CD4-positive, alpha-beta memory T cell (primary cell): ENCODE data around the gene PPP1CB. TPM values are rescaled to one million over a fixed set of nuclear protein-coding genes. Genes with fewer than 3 reads are reported as not detected.

Source experiments
- CTCF ChIA-PET: fragments of 350-600 bp; sonication (Branson Sonifier 250); formaldehyde crosslinking; loops from one replicate; lab custom pipeline; 2021; ENCODE audit warnings: inconsistent platforms; ENCODE audit not compliant: partially characterized antibody; lab: Charles Lee
- POLR2A ChIA-PET: fragments of 350-600 bp; sonication (Branson Sonifier 250); formaldehyde crosslinking; loops from one replicate; lab custom pipeline; 2021; ENCODE audit not compliant: partially characterized antibody; lab: Charles Lee
- DNase-seq, 5 donors: peaks; one replicate each; pipeline versions ENCODE4 v3.0.0 to v3.0.0-alpha.2; 2020 to 2022; ENCODE audit warnings: mixed read lengths in 1 of 5
- H3K27ac ChIP-seq: one replicate; pipeline ENCODE4 v1.7.0; 2013; ENCODE audit warnings: low read depth, low read length
- H3K27me3 ChIP-seq: 2 replicates; pipeline ENCODE4 v1.7.0; 2013; ENCODE audit warnings: mild to moderate bottlenecking, low read length, moderate library complexity; ENCODE audit not compliant: insufficient read depth
- H3K36me3 ChIP-seq: 2 replicates; pipeline ENCODE4 v1.7.0; 2013; ENCODE audit warnings: mild to moderate bottlenecking, low read length, moderate library complexity; ENCODE audit not compliant: insufficient read depth
- H3K4me1 ChIP-seq: 2 replicates; pipeline ENCODE4 v1.7.0; 2013; ENCODE audit warnings: mild to moderate bottlenecking, low read length, moderate library complexity; ENCODE audit not compliant: insufficient read depth
- H3K4me3 ChIP-seq, 2 donors: one replicate each; pipeline ENCODE4 v1.7.0; 2013; ENCODE audit warnings: low read length in 2 of 2, mild to moderate bottlenecking in 1 of 2
- H3K9me3 ChIP-seq, 2 donors: one replicate each; pipeline ENCODE4 v1.7.0; 2013; ENCODE audit warnings: low read length in 2 of 2, control low read depth in 1 of 2; ENCODE audit not compliant: control insufficient read depth in 1 of 2
- H3K27ac Mint-ChIP-seq, 7 donors: one replicate each; pipeline ENCODE4 v1.8.0; 2020 to 2021; ENCODE audit warnings: mixed read lengths in 7 of 7, mild to moderate bottlenecking in 6 of 7, inconsistent platforms in 3 of 7, moderate library complexity in 3 of 7
- H3K27me3 Mint-ChIP-seq, 2 donors: one replicate each; pipeline ENCODE4 v1.8.0; 2020 to 2021; ENCODE audit warnings: mixed read lengths in 2 of 2
- H3K36me3 Mint-ChIP-seq, 2 donors: one replicate each; pipeline ENCODE4 v1.8.0; 2020 to 2021; ENCODE audit warnings: mixed read lengths in 2 of 2, inconsistent platforms in 1 of 2, mild to moderate bottlenecking in 1 of 2
- H3K4me1 Mint-ChIP-seq, 4 donors: one replicate each; pipeline ENCODE4 v1.8.0; 2020 to 2021; ENCODE audit warnings: mixed read lengths in 4 of 4, mild to moderate bottlenecking in 1 of 4
- H3K4me3 Mint-ChIP-seq, 8 donors: one replicate each; pipeline ENCODE4 v1.8.0; 2020 to 2021; ENCODE audit warnings: mixed read lengths in 8 of 8, mild to moderate bottlenecking in 7 of 8, moderate library complexity in 6 of 8, inconsistent platforms in 3 of 8
- H3K9me3 Mint-ChIP-seq, 8 donors: one replicate each; pipeline ENCODE4 v1.8.0; 2020 to 2021; ENCODE audit warnings: mixed read lengths in 8 of 8, mild to moderate bottlenecking in 5 of 8, inconsistent platforms in 3 of 8, moderate library complexity in 1 of 8
- intact Hi-C: fragments of 100-400 bp; cut with micrococcal nuclease; formaldehyde crosslinking; loops from one replicate; pipeline ENCODE4 v1.15.1; 2023
- polyA plus RNA-seq, 2 donors: library from polyadenylated mRNA; unstranded; fragments of 300-500 nt; fragmentation: Illumina TruSeq; gene quantifications; one replicate each; pipeline ENCODE4 v1.2.3, GENCODE V29; 2021
- total RNA-seq, 2 experiments: library from RNA; stranded (reverse); gene quantifications; one replicate each; pipeline ENCODE4 v1.2.3, GENCODE V29; 2021

Gene PPP1CB
- total and polyA plus RNA-seq, 4 experiments from 2014 or later, result 92.1 to 231 (median 162) TPM

DNA sequence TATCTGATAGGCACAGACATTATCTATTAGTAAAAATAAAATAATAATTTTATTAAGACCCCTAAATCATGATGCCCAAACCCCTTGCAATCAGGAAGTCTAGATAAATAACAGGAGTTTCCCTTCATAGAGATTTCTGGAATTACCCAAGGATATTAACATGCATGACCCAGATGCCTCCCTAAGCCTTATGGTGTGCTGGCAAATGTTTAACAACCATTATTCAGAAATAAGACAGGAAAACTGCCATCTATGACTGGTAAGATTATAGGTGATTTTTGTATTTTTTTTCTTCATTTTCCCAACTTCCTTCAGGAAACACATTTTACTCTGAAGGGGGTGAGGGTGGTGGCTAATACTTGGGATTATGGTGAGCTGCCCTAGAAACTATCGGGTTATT lies 2.7 kb upstream of the PPP1CB start:
- peak overlapping the region; percentile 94 for H3K27ac ChIP-seq
- Mint-ChIP-seq H3K27ac (peak overlapping the region; percentile 97 to 99 (median 99)), H3K27me3 (no peaks in the 10 kb centered on the region), H3K4me3 (peak overlapping the region in 3 of 8 donors; percentile 83 to 98 (median 86)), H3K9me3 (no peaks in the 10 kb centered on the region), H3K4me1 (peaks cover 23 to 58% (median 40%) of the 10 kb centered on the region in 4 donors), H3K36me3 (peaks cover 0 to 26% of the 10 kb centered on the region in 2 donors)
- H3K27me3 ChIP-seq, result no peaks in the 10 kb centered on the region
- intact Hi-C loops, result no loop called here
- ChIA-PET POLR2A (interaction anchor here (0.8 to 6.9 kb wide), 6 partner anchors 65 to 162 kb away, joined by 3 to 97 read pairs (median 20); no protein-coding TSS in a partner anchor), CTCF (interaction anchor here (1.4 to 18.0 kb wide), 3 partner anchors 133 to 181 kb away, joined by 3 to 299 read pairs (median 8); no protein-coding TSS in a partner anchor)
- no peak overlapping the region for H3K4me3 ChIP-seq
- peaks cover 37% of the 10 kb centered on the region for H3K4me1 ChIP-seq
- no peaks in the 10 kb centered on the region for H3K36me3 ChIP-seq
- no peaks in the 10 kb centered on the region for H3K9me3 ChIP-seq
- DNase-seq, result no peak

DNA sequence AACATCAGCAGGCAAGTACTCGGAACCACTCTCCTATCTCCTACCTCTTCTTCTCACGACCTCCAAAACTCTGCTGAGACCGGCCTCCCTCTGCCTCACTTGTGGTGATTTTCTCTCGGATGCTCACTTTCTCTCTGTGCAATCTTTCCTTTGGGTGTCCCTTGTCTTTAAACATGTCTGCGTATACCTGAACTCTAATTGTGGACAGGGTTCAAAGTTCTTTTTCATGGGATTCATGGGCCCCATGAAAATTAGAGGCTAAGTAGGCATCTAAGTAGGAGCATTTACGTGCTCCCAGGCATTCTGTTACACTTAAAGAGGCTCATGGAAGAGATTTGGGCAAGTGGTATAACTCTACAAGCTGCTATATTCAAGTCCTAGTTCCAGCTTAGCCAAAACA lies 2.1 kb upstream of the PPP1CB start:
- Mint-ChIP-seq H3K27me3 (no peaks in the 10 kb centered on the region), H3K4me1 (peaks cover 25 to 64% (median 46%) of the 10 kb centered on the region in 4 donors), H3K4me3 (peak overlapping the region in 6 of 8 donors; percentile 0 to 98 (median 74)), H3K9me3 (no peaks in the 10 kb centered on the region), H3K36me3 (peaks cover 0 to 29% of the 10 kb centered on the region in 2 donors), H3K27ac (peak overlapping the region; percentile 97 to 99 (median 99))
- ChIA-PET CTCF (interaction anchor here (1.2 to 18.0 kb wide), 3 partner anchors 134 to 183 kb away, joined by 3 to 299 read pairs (median 3); no protein-coding TSS in a partner anchor), POLR2A (interaction anchor here (2.2 to 6.9 kb wide), 4 partner anchors 127 to 163 kb away, joined by 6 to 97 read pairs (median 62); no protein-coding TSS in a partner anchor)
- Histone ChIP-seq H3K4me1 (peaks cover 41% of the 10 kb centered on the region), H3K27ac (peak overlapping the region; percentile 94), H3K9me3 (no peaks in the 10 kb centered on the region), H3K4me3 (peak overlapping the region in 1 of 2 donors; percentile 6), H3K36me3 (no peaks in the 10 kb centered on the region), H3K27me3 (no peaks in the 10 kb centered on the region)
- intact Hi-C loops, result no loop called here
- DNase-seq, result no peak

DNA sequence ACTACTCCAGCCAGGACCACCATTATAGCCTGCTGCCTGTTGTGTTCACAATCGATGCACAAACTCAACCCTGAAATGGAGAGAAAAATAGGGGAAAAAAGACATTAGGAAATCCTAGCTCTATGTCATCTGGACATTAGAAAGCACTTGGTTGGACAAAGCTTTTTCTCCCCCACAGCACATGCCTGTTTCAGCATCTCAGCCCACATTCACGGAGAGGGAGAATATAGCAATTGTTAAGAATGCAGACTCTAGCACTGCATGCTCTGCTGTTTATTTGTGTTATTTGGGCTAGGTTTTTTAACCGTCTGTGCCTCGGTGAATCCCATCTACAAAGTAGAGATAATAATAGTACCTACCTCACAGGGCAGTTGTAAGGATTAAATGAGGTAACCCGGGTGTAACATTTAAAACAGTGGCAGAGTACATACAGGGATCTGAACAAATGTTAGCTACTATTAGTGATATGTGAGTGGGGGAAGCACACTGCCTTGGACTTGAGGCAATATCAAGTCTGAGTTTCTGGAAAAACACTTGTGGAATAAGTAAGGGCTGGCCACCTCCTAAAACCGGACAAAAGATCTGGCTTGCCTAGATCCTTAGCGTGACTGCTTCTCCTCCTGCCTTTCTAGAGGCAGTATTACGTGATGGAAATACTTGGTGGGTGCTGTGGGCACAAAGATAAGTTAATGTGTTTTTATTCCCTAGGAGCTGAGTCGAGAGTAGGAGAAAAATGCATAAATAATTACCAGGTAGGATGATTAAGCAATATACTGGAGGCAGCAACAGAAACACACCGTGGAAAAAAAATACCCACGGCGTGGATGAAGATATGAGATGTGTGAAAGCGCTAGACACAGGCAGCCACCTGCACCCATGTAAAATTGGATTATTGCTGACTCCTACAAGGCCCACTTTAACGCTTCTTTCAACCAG lies 1.0 kb upstream of the PPP1CB start:
- CTCF ChIA-PET, result interaction anchor here (1.1 to 18.0 kb wide), 7 partner anchors 10 to 184 kb away, joined by 3 to 299 read pairs (median 6); no protein-coding TSS in a partner anchor
- no peaks in the 10 kb centered on the region for H3K27me3 Mint-ChIP-seq

DNA sequence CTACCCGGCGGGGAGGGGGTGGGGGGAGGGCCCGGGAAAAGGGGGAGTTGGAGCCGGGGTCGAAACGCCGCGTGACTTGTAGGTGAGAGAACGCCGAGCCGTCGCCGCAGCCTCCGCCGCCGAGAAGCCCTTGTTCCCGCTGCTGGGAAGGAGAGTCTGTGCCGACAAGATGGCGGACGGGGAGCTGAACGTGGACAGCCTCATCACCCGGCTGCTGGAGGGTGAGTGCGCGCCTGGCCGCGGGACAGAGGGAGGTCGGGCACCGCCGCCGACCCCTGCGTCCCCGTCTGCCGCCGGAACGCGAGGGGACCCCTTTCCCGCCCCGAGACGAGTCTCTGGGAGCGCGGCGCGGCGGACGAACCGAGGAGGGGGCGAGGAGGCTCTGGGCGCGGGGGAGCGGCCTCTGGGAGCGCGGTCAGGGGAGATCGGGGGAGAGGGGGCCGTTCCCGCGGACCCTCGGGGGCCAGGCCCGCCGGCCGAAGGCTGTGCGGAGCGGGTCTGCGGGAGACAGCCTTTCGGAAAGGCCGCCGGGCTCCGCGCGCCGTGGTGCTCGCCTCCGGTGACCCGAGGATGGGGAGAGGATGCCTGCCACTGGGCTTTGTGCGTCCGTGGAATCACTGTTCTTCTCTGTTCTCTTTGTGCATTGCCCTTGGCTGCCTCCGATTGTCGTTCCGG lies 463 bp downstream of the PPP1CB start:
- peak overlapping the region; percentile 90 to 99 (median 94) for H3K4me3 Mint-ChIP-seq
- H3K36me3 Mint-ChIP-seq, result peaks cover 0 to 45% of the 10 kb centered on the region in 2 donors
- intact Hi-C loops, result loop anchor here (1.0 to 10.0 kb wide), 6 partner anchors 59 to 1395 kb away; partner anchors contain the start of genes BABAM2, RBKS, SPDYA and TRMT61B
- Histone ChIP-seq H3K9me3 (no peaks in the 10 kb centered on the region), H3K27ac (peak overlapping the region; percentile 94), H3K4me1 (peaks cover 66% of the 10 kb centered on the region), H3K4me3 (peak overlapping the region; percentile 74 to 94), H3K36me3 (no peaks in the 10 kb centered on the region), H3K27me3 (no peaks in the 10 kb centered on the region)
- CTCF ChIA-PET, result interaction anchor here (1.0 to 18.0 kb wide), 10 partner anchors 9 to 192 kb away, joined by 3 to 299 read pairs (median 6); no protein-coding TSS in a partner anchor
- peak in 3 of 5 donors; percentile 35 to 46 (median 39) for DNase-seq
- H3K27me3 Mint-ChIP-seq, result no peaks in the 10 kb centered on the region
- POLR2A ChIA-PET, result interaction anchor here (0.6 to 6.9 kb wide), 27 partner anchors 9 to 364 kb away, joined by 3 to 97 read pairs (median 5); partner anchors contain the start of genes FOSL2 and TRMT61B
- no peaks in the 10 kb centered on the region for H3K9me3 Mint-ChIP-seq
- peak overlapping the region; percentile 88 to 99 (median 97) for H3K27ac Mint-ChIP-seq
- H3K4me1 Mint-ChIP-seq, result peaks cover 45 to 89% (median 63%) of the 10 kb centered on the region in 4 donors

More for the DNA sequence above, 1.0 kb upstream of the PPP1CB start:
- intact Hi-C loops, result loop anchor here (1.0 to 10.0 kb wide), 5 partner anchors 120 to 1397 kb away; partner anchors contain the start of genes BABAM2, RBKS, TRMT61B and YPEL5
- H3K27me3 ChIP-seq, result no peaks in the 10 kb centered on the region
- H3K9me3 ChIP-seq, result no peaks in the 10 kb centered on the region
- DNase-seq, result peak in 3 of 5 donors; percentile 40 to 76 (median 42)
- peaks cover 34 to 74% (median 52%) of the 10 kb centered on the region in 4 donors for H3K4me1 Mint-ChIP-seq
- peak overlapping the region; percentile 97 to 99 (median 99) for H3K27ac Mint-ChIP-seq
- peak overlapping the region; percentile 90 to 99 (median 96) for H3K4me3 Mint-ChIP-seq
- POLR2A ChIA-PET, result interaction anchor here (1.1 to 6.9 kb wide), 12 partner anchors 10 to 340 kb away, joined by 3 to 97 read pairs (median 10); partner anchors contain the start of gene TRMT61B
- peaks cover 0 to 36% of the 10 kb centered on the region in 2 donors for H3K36me3 Mint-ChIP-seq
- no peaks in the 10 kb centered on the region for H3K36me3 ChIP-seq
- H3K4me3 ChIP-seq, result peak overlapping the region; percentile 73 to 97
- peak overlapping the region; percentile 94 for H3K27ac ChIP-seq
- peaks cover 51% of the 10 kb centered on the region for H3K4me1 ChIP-seq
- no peaks in the 10 kb centered on the region for H3K9me3 Mint-ChIP-seq

DNA sequence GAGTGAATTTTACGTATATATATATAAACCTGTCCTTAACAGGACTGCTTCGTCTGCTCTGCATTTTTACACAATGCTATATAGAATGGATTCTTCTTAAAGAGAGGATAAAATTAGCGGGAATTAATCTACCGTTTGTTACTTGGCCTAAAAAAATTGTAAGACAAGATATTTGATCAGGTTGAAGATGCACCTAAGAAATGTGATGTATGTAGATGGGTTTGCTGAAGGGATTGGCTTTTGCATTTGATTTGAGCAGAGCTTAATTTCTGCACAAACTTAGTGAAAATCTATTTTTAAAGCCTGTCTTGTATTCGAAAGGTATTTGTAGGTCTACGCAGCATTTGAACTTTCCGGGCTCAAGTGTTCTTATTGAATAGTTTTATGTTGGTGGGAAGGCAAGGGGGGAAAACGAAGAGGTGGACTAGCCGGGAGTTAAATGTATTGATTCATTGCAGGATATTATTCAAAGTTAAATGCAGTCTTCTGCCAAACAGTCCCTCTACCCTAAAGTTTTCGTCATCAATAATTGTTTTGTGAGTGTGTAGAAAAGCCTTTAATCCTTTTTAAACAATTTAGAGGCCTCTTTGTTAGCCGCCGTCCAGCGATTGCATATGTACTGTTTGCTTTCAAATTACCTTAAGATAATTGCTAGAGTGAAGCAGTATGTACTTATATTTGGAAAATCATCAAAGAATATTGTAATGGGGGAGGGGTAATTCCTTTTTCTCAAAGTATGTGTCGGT lies 1.2 kb downstream of the PPP1CB start:
- H3K27me3 ChIP-seq, result no peaks in the 10 kb centered on the region
- peaks cover 66% of the 10 kb centered on the region for H3K4me1 ChIP-seq
- H3K27ac ChIP-seq, result peak overlapping the region; percentile 94
- H3K4me3 ChIP-seq, result peak overlapping the region; percentile 74 to 94
- no peaks in the 10 kb centered on the region for H3K27me3 Mint-ChIP-seq
- no peaks in the 10 kb centered on the region for H3K9me3 Mint-ChIP-seq
- peak in 2 of 5 donors; percentile 18 to 42 for DNase-seq
- no peaks in the 10 kb centered on the region for H3K36me3 ChIP-seq
- peaks cover 48 to 90% (median 66%) of the 10 kb centered on the region in 4 donors for H3K4me1 Mint-ChIP-seq
- ChIA-PET CTCF (interaction anchor here (1.0 to 18.0 kb wide), 9 partner anchors 9 to 193 kb away, joined by 3 to 299 read pairs (median 5); no protein-coding TSS in a partner anchor), POLR2A (interaction anchor here (0.6 to 6.9 kb wide), 16 partner anchors 10 to 363 kb away, joined by 3 to 97 read pairs (median 8); no protein-coding TSS in a partner anchor)
- peaks cover 0 to 50% of the 10 kb centered on the region in 2 donors for H3K36me3 Mint-ChIP-seq
- no peaks in the 10 kb centered on the region for H3K9me3 ChIP-seq
- H3K4me3 Mint-ChIP-seq, result peak overlapping the region; percentile 90 to 99 (median 94)
- intact Hi-C loops, result loop anchor here (1.0 to 10.0 kb wide), 6 partner anchors 58 to 1394 kb away; partner anchors contain the start of genes BABAM2, RBKS, SPDYA and YPEL5
- peak overlapping the region; percentile 88 to 99 (median 97) for H3K27ac Mint-ChIP-seq
